GM19351 (cell line): Measurements from ENCODE around the gene ADAMTS3.
"Not testable (repeated sequence)": the region's sequence is repeated elsewhere in the genome, so short reads cannot be mapped to it uniquely, and the experiment has no call there.

Experiments
- ATAC-seq: cut with Tn5 transposase; IDR thresholded peaks from one replicate; pipeline ENCODE4 v1.9.1; 2021; ENCODE audit warnings: mild to moderate bottlenecking, moderate library complexity; ENCODE audit not compliant: unreplicated experiment

ADAMTS3 gene

DNA sequence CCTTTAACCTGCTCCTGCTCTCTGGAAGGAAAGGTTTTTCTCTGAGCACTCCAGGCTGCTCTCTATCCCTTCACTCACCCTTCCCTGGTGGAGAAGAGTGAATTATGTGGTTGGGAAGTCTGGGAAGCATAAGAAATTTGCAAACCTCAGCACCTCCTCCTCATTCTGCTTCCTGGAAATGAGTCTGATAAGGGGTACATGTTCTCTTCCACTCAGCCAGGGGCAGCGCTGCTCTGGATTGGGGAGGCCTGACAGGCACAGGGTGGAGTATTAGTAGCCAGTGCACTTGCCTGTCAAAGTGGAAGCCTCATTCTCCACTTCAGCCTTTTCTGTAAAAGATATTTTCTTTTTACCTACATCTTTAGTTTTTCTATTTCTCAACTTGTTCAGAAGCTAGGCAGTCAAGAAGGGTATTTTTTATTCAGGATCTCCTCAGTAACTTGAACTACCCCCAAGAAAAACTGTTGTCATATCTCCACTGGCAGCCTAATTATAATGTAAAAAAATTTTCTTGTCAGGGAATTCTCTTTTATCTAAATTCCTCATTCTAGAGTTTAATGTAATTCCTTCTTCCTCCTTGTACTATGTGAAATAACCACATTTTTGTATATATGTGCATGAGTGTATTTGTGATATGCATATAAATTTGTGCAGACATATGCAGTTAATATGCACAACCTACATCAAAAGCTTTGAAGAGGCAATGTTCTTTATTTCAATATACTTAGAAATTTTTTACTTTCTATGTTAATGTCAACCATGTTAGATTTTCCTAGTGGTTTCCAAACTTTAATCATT is 15.3 kb downstream of the ADAMTS3 start:
- no peak for ATAC-seq

DNA sequence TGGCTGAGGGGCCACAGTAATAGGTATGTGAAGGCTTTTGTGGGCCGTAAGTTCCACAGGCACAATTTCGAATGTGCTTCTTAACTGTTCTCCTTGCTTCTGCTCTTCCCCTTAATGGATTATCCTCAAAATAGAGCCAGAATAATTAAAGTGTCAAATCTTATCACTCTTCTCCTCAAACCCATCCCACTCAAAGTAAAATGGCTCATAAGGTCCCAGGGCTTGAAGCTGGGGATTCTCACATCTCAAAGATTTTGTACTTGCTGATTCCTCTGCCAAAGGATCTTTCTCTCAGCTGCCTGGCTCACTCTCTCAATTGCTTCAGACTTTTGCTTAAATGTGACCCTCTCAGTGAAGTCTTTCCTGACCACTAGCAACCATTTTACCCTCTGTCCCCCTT is 16.6 kb downstream of the ADAMTS3 start:
- no peak for ATAC-seq

DNA sequence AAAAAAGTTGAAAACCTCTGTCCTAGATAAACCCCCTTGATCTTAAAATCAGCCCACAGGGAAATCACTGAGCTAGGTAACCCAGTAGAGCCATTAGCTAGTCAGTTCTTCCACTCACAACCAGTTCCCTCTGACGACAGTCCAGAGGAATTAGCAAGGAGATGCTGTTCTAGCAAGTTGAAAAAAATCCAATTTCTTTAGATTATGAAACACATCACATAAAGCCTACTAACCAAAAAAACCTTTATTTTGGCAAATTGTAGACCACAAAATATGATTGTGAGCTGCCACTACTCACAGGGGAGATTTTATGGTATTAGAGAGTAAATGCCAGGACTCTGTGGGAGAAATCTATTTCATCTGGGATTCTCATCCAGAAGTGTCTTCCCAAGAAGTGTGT is 22.6 kb downstream of the ADAMTS3 start:
- no peak for ATAC-seq

DNA sequence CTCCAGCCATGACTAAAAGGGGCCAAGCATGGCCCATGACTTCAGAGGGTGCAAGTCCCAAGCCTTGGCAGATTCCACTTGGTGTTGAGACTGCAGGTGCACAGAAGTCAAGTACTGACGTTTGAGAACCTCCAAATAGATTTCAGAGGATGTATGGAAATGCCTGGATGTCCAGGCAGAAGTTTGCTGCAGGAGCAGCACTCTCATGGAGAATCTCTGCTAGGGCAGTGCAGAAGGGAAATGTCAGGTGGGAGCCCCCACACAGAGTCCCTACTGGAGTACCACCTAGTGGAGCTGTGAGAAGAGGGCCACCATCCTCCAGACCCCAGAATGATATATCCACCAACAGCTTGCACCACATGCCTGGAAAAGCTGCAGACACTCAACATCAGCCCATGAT is 28.3 kb downstream of the ADAMTS3 start:
- ATAC-seq: not testable (repeated sequence)

DNA sequence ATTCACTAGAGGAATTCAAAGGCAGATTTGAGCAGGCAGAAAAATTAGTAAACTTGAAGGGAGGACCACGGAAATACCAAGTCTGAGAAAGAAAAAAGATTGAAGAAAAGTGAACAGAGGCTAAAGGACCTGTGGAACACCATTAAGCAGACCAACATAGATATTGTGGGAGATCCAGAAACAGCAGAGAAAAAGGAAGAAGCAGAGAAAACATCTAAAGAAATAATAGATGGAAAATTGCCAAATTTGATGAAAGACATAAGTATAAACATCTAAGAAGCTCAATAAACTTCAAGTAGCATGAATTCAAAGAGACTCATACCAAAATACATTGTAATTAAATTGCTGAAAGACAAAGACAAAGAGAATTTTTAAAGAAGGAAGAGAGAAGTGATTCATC is 31.0 kb downstream of the ADAMTS3 start:
- no peak for ATAC-seq

DNA sequence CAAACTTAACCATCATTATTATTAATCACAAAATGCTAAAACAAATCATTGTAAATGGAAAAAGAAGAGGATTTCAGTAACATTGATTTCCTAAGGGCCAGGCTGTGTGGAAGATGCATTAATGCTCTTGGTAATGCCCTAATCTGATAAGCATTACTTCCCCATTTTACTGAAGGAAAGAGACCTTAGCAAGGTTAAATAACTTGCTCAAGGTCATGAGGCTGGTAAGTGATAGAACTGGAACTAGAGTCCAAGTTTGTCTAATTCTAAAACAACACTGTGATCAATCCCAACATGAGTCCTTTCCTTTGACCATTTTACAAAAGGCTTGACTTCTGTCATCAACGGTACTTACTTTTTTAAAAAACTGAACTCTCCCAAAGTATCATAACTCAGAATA is 32.6 kb downstream of the ADAMTS3 start:
- no peak for ATAC-seq

DNA sequence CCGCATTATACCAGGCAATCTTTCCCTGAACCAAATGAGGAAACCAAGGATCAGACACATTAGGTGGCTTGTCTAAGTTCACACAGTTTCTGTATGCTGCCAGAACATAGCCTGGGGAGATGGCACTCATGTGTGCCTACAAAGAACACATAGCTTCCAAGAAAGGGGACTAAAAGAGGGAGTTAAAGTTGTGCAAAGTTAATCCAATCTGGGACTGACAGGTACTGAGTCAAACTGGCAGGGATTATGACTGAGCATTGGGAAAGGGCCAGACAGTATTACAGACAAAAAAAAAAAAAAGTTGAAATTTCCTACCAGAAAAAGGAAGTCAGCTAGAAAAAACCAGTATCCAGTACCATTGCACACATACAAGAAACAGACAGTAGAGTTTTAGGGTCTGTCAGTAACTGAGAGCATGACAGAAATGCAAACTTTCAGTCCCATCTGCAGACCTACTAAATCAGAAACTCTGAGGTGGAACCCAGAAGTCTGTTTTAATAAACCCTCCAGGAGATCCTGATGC is 37.2 kb downstream of the ADAMTS3 start:
- ATAC-seq: no peak

DNA sequence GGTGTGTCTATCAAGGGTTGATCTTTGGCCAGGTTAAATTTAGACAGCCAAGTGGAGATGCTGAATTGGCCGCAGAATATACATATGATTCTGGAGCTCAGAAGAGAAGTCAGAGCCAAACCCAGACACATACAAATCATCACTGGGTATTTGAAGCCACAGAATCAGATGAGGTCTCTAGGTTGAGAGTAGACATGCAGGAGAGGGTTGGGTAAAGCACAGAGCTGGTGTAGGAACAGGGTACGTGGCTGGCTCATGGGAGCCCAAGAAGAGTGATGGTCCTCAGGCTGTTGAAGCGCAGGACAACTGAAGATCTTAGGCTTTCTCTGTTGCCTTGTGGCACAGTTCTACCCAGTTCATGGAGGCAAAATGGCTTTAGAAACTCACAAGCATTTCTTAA is 37.7 kb downstream of the ADAMTS3 start:
- ATAC-seq: no peak

DNA sequence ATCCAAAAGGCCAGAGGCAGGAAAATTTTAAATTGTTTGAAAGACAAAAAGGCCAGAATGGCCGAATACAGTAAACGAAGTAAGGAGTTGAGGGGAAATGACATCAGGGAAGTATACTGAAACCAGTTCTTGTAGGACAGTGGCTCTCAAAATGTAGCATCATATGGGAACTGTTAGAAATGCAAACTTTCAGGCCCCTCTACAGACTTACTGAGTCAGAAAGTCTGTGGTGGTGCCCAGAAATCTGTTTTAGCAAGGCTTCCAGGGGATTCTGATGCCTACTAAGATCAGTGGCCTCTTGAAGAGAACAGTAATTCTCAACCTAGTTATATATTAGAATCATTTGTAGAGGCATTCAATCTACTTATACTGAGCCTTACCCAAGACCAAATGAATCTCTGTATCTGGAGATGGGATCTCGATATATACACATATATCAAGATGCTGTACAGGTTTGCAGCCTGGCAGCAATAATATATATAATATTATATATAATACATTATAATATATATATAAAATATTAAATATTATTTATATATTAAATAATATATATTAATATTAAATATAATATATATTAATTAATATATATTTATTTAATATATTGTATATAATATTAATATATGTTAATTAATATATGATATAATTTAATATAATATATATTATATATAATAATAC is 39.7 kb downstream of the ADAMTS3 start:
- no peak for ATAC-seq

DNA sequence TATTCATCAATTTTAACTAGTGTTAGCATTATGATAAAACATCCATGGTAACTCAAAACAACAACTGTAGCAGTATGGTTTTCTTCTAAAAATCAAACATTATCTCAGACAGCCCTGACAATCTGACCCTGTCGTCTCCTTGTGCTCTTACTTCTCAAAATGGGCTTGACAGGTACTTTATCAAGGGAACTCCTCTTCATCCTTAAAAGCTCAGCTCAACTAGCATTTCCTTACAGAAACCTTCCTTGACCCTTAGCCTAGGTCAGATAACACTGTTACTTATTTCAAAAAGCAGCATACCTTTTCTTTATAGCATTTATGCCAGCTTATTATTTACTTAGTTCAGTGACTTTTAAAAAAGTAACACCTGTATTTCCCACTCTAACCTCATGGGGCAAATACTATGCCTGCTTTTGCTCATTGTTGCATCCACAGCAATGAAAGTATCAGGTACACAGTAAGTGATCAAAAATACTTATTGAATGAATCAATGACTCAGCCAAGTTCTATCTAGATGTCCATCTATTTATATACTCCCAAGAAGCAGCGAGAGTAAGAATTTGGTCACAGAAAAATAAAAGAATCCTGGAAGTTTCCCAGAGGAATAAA is 41.9 kb downstream of the ADAMTS3 start:
- ATAC-seq: no peak

DNA sequence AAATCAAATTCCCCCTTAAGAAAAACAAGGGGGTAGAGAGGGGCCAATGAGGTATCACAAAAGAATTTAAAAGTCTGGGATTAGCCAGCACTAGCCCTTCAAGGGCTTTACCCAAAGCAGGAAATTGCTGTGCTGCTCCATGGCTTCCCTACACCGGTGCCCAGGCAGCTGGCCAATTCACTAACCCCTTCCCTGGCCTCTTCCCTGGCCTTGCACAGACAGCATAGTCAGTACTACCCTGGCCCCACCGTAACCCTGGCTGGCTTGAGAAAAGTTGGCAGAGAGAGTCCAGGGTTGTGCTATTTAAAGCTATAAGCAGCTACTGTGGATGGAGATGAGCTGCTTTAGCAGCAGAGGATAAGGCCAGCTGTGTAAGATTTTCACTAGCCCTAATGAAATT is 43.1 kb downstream of the ADAMTS3 start:
- ATAC-seq: no peak

DNA sequence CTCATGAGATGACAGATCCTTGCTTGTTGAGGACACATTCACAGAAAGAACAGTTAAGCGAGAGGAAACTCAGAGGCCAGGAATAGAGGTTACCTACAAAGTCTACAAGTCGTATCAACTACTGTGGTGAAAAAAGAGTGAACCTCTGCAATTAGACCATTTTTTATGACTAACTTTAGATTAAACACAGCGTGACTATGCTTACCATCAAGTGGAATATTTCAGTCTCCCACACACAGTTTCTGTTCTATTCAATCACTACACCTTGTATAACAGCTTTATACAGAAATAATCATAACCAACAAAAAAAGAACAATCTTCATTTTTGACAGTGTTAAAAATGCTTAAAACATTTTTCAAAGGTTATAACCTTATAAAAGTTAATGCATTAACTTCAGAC is 46.6 kb downstream of the ADAMTS3 start:
- ATAC-seq: no peak

DNA sequence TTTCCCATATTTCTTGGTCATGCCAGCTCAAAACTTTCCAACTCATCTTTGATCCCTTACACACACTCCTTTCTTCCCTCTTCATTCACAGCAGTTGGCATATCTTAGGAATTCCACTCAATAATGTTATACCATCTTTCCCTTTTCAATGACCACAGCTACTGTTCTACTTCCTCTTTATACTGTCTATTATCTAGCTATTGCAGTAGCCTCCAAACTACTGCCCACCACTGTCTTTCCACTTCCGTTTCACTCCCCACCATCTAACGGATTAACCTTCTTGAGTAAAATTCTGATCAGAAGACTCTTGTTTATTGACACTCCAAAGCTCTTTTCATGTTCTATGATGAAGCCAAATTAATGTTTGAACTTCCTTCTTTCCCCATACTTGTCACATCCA is 55.8 kb downstream of the ADAMTS3 start:
- no peak for ATAC-seq

DNA sequence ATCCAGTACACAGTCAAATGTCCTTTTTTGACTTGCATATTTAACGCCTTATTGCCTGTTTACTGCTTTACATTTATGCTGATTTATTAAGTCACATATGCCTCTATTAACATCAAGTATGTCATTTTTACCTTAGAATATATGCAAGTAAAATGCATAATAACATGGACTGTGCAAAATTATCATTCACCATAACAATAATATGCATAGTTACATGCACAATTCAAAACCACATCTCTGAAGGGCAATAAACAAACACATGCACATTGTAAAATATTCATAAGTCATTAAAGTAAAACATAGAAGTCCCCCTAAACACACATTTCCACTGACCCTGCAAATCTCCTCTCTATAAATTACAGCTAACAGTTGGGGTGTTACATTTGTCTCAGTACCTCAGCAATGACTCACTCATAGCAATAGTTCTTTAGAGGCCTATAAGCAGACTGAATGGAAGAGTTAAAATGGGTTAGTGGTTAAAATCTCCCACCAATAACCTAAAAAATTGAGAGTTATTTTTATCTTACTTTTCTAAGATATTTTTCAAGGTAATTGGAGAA is 61.1 kb downstream of the ADAMTS3 start:
- ATAC-seq: no peak

DNA sequence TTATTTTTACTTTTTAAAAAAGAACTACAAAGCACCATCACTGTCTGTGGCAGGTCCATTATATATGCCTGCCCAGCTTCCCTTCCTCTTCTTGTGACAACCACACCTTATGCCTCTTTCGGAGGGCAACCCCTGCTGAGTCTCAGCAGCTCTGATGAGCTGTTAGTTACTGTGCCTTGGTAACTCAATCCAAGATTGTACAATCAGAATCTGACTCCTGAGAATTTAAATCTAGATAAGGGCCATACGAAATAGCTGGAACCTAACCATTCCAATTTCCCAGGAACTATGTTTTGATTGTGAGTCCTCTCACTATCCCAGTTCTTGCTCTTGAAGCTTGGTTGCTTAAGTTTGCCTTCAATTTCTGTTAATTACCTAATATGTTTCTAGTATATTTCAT is 61.9 kb downstream of the ADAMTS3 start:
- no peak for ATAC-seq

DNA sequence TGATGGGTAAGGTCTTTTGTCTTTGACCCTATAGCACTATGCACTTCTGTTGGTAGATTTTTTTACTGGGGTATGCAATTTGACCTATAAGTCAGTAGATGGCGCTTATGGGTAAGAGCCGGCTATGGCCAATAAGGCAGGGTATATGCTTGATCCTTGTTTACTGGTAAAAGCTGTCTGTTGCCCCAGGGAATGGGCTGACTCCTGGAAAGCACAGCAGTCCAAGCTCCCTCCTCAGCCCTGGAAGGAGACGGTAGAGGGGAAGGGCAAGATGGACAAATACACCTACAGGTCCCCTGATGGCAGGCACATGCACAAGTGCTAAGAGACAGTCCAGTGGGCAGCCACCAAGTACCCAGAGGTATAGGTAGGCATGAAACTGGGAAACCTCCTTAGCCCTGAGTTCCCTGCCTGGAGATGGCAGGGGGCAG is 63.7 kb downstream of the ADAMTS3 start:
- peak; percentile 90 for ATAC-seq

DNA sequence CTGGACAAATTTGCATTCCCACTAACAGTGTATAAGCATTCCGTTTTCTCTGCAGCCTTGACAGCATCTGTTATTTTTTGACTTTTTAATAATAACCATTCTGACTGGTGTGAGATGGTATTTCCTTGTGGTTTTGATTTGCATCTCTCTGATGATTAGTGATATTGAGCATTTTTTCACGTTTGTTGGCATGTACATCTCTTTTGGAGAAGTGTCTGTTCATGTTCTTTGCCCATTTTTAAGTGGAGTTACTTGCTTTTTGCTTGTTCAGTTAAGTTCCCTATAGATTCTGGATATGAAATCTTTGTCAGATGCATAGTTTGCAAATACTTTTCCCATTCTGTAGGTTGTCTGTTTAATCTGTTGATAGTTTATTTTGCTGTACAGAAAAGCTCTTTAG is 68.8 kb downstream of the ADAMTS3 start:
- no peak for ATAC-seq

DNA sequence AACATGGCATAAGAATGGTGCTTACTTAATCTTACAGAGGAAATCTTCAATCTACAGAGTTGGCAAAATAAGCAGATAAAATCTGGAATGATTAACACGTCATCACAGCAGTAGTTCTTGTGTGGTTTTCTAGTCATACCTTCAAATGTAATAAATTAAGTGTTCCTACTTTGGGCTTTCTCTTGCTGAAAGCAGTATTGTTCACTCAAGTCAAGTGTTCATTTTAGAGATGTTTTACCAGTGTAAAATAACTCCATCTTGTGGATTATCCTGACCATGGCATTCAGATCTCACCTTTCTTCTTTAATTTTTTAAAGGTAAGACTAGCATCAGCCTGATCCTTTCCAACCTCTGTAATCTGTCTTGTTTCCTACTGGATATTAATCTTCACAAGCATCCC is 72.9 kb downstream of the ADAMTS3 start:
- ATAC-seq: no peak

DNA sequence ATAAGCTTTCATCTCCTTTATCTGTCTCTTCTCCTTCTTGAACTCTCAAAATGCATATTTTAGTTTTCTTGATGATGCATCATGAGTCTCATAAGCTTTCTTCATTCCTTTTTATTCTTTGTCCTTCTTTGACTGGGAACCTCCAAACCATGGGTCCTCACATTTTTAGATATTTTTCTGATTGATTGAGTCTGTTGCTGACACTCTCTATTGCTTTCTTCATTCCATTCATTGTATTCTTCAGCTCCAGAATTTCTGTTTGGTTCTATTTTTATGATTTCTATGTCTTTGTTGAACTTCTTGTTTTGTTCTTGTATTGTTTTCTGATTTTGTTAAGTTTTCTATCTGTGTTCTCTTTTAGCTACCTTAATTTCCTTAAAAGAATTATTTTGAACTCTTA is 74.9 kb downstream of the ADAMTS3 start:
- no peak for ATAC-seq

DNA sequence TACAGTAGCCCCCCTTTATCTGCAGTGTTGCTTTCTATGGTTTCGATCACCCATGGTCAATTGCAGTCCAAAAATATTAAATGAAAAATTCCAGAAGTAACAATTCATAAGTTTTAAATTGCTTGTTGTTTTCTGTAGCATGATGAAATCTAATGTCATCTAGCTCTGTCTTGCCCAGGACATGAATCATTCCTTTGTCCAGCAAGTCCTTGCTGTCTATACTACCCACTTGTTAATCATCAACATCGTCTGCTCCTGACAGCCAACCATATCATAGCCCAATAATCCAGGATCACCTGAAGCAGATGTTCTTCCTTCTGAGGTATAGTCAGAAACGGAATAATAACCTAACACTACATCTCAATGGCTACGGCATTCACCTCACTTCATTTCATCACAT is 79.8 kb downstream of the ADAMTS3 start:
- ATAC-seq: no peak

DNA sequence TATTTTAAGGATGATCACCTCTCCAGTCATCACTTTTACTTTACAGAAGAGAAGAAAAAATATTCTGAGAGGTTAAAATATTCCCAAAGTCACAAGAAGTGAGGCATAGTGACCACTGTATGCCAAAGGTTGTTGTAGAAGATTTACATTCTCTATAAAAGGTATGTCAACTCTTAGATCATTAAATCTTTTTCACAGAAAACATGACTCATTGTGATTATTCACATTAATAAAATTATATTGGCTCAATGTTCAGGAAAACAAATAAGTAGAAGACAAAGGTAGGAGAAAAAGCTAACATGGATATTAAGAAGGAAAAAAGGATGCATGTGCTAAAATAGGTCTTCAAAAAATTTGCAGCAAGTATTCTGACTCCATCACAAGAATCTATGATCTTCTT is 82.0 kb downstream of the ADAMTS3 start:
- ATAC-seq: no peak

DNA sequence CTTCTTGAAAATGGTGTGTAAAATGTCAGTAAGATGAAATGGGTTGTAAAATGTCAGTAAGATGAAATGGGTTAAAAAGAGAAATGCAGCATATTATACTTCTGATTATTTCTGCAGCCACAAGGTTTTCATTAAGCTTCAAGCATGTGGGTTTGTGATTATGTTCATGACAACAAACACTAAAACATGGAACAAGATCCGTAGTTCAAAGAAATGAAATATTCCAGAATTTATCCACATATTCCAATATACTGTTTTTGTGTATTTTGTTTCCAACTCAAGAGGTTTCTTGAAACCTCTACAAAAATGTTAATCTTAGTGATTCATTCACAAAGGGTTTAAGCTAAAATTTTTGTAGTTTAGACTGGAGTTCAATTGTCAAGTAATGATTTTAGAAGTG is 84.0 kb downstream of the ADAMTS3 start:
- no peak for ATAC-seq
